GM23338 (cell line): Measurements from ENCODE around the gene KIFAP3. TPM values are rescaled to one million over a fixed set of nuclear protein-coding genes. Genes with fewer than 3 reads are reported as not detected.

Source experiments
- ATAC-seq: fragments of 200-7000 bp; cut with Tn5 transposase; 3 replicates; pipeline ENCODE4 v1.9.1; 2020
- DNase-seq: peaks from one replicate; pipeline ENCODE4 v3.0.0-alpha.2; 2015; ENCODE audit warnings: low spot score
- H2AFZ ChIP-seq: fragments of 200-600 bp; sonication (generic); 2 replicates; pipeline ENCODE4 v1.8.0; 2016; ENCODE audit warnings: antibody characterized with exemption, mild to moderate bottlenecking, moderate library complexity
- H3F3A ChIP-seq: fragments of 200-600 bp; sonication (generic); replicated peaks from 2 replicates; pipeline ENCODE4 v1.8.0; 2017; ENCODE audit warnings: antibody characterized with exemption, mixed run types, low read depth
- H3K27ac ChIP-seq: fragments of 200-600 bp; sonication (generic); 2 replicates; pipeline ENCODE4 v1.6.1; 2016; ENCODE audit warnings: low read depth
- H3K27me3 ChIP-seq: fragments of 200-600 bp; sonication (generic); 2 replicates; pipeline ENCODE4 v1.8.0; 2016; ENCODE audit warnings: mild to moderate bottlenecking, mixed run types, moderate library complexity; ENCODE audit not compliant: insufficient read depth
- H3K36me3 ChIP-seq: fragments of 200-600 bp; sonication (generic); 2 replicates; pipeline ENCODE4 v1.8.0; 2016; ENCODE audit warnings: mild to moderate bottlenecking; ENCODE audit not compliant: insufficient read depth
- H3K4me1 ChIP-seq: fragments of 200-600 bp; sonication (generic); 2 replicates; pipeline ENCODE4 v1.8.0; 2016; ENCODE audit warnings: mild to moderate bottlenecking, moderate library complexity; ENCODE audit not compliant: insufficient read depth
- H3K4me2 ChIP-seq: fragments of 200-600 bp; sonication (generic); 2 replicates; pipeline ENCODE4 v1.7.1; 2017; ENCODE audit warnings: mixed run types
- H3K4me3 ChIP-seq: fragments of 200-600 bp; sonication (generic); 2 replicates; pipeline ENCODE4 v1.6.1; 2016; ENCODE audit warnings: mixed run types
- H3K79me2 ChIP-seq: fragments of 200-600 bp; sonication (generic); replicated peaks from 2 replicates; pipeline ENCODE4 v1.8.0; 2017; ENCODE audit warnings: mild to moderate bottlenecking; ENCODE audit not compliant: insufficient read depth
- H3K9me2 ChIP-seq: fragments of 200-600 bp; sonication (generic); 2 replicates; pipeline ENCODE4 v1.8.0; 2017; ENCODE audit not compliant: insufficient read depth
- H4K20me1 ChIP-seq: fragments of 200-600 bp; sonication (generic); replicated peaks from 2 replicates; pipeline ENCODE4 v1.8.0; 2017; ENCODE audit warnings: mild to moderate bottlenecking; ENCODE audit not compliant: insufficient read depth
- H3K27ac Mint-ChIP-seq: 2 replicates; pipeline ENCODE4 v1.8.0; 2020; ENCODE audit warnings: inconsistent platforms, mild to moderate bottlenecking, moderate library complexity, mixed read lengths
- H3K27me3 Mint-ChIP-seq: 3 replicates; pipeline ENCODE4 v1.8.0; 2022; ENCODE audit warnings: low read depth, mild to moderate bottlenecking, moderate library complexity, mixed read lengths, inconsistent platforms; ENCODE audit not compliant: insufficient read depth, poor library complexity
- H3K36me3 Mint-ChIP-seq: 3 replicates; pipeline ENCODE4 v1.8.0; 2021; ENCODE audit warnings: low read depth, mild to moderate bottlenecking, inconsistent platforms, moderate library complexity, mixed read lengths
- H3K4me1 Mint-ChIP-seq: 3 replicates; pipeline ENCODE4 v1.8.0; 2020; ENCODE audit warnings: mild to moderate bottlenecking, inconsistent platforms, mixed read lengths
- H3K4me3 Mint-ChIP-seq: 3 replicates; pipeline ENCODE4 v1.8.0; 2021; ENCODE audit warnings: moderate library complexity, mild to moderate bottlenecking, inconsistent platforms, mixed read lengths
- H3K9me3 Mint-ChIP-seq: 3 replicates; pipeline ENCODE4 v1.8.0; 2020; ENCODE audit warnings: moderate library complexity, mild to moderate bottlenecking, inconsistent platforms, mixed read lengths
- CREB1 ChIP-seq: fragments of 250-450 bp; sonication (Bioruptor Pico); IDR thresholded peaks from 2 replicates; pipeline ENCODE4 v1.5.0; 2020; ENCODE audit warnings: low read depth, mild to moderate bottlenecking, moderate library complexity
- CTCF ChIP-seq, 2 experiments: fragments of 200-600 bp in 1 of 2; sonication (generic) in 1 of 2; conservative IDR thresholded peaks; 2 replicates each; pipeline versions ENCODE4 v1.5.1 to v1.6.1; 2016 to 2017; ENCODE audit warnings: antibody characterized with exemption in 2 of 2, low read depth in 2 of 2, mild to moderate bottlenecking in 2 of 2, moderate library complexity in 1 of 2
- EZH2 ChIP-seq: fragments of 200-600 bp; sonication (generic); IDR thresholded peaks from one replicate; pipeline ENCODE4 v1.8.0; 2017; ENCODE audit warnings: antibody characterized with exemption, mild to moderate bottlenecking, low read depth; ENCODE audit not compliant: unreplicated experiment
- EZH2phosphoT487 ChIP-seq: fragments of 200-600 bp; sonication (generic); IDR thresholded peaks from one replicate; pipeline ENCODE4 v1.8.1; 2018; ENCODE audit warnings: antibody characterized with exemption; ENCODE audit not compliant: unreplicated experiment
- JUNB ChIP-seq: IDR thresholded peaks from one replicate; pipeline ENCODE4 v1.6.1; 2016; ENCODE audit warnings: antibody characterized with exemption; ENCODE audit not compliant: unreplicated experiment
- NANOG ChIP-seq: IDR thresholded peaks from 2 replicates; pipeline ENCODE4 v1.6.1; 2016; ENCODE audit warnings: antibody characterized with exemption, borderline replicate concordance
- POLR2AphosphoS5 ChIP-seq: IDR thresholded peaks from 2 replicates; pipeline ENCODE4 v1.6.1; 2016; ENCODE audit warnings: antibody characterized with exemption, low read depth
- STAT1 ChIP-seq: IDR thresholded peaks from one replicate; pipeline ENCODE4 v1.6.1; 2016; ENCODE audit warnings: antibody characterized with exemption; ENCODE audit not compliant: unreplicated experiment
- ZNF114 ChIP-seq: fragments of 250-450 bp; sonication (Bioruptor Pico); IDR thresholded peaks from 2 replicates; pipeline ENCODE4 v1.5.0; 2020; ENCODE audit warnings: mild to moderate bottlenecking, moderate library complexity
- ZNF331 ChIP-seq: fragments of 250-450 bp; sonication (Bioruptor Pico); IDR thresholded peaks from 2 replicates; pipeline ENCODE4 v1.5.0; 2020; ENCODE audit warnings: low read depth, mild to moderate bottlenecking, moderate library complexity
- polyA plus RNA-seq: library from polyadenylated mRNA; unstranded; fragments of >200 nt; fragmentation: Nextera tagmentation; extraction: Ambion mirVana; gene quantifications from 2 replicates; pipeline ENCODE4 v1.2.1, GENCODE V29; 2016
- total RNA-seq: library from RNA; depleted of rRNA; stranded (reverse); fragments of >200 nt; shearing (Covaris generic); gene quantifications from 2 replicates; pipeline ENCODE4 v1.2.3, GENCODE V29; 2014
- TF ChIP-seq, protein P1 (sequence below): IDR thresholded peaks from 2 replicates; pipeline ENCODE4 v1.6.1; 2016; ENCODE audit warnings: antibody characterized with exemption
- TF ChIP-seq, protein P2 (sequence below): IDR thresholded peaks from one replicate; pipeline ENCODE4 v1.6.1; 2018; ENCODE audit warnings: antibody characterized with exemption; ENCODE audit not compliant: unreplicated experiment

KIFAP3 gene
- total and polyA plus RNA-seq, 2 experiments from 2014 or later, result 2.7 to 3.1 TPM

DNA sequence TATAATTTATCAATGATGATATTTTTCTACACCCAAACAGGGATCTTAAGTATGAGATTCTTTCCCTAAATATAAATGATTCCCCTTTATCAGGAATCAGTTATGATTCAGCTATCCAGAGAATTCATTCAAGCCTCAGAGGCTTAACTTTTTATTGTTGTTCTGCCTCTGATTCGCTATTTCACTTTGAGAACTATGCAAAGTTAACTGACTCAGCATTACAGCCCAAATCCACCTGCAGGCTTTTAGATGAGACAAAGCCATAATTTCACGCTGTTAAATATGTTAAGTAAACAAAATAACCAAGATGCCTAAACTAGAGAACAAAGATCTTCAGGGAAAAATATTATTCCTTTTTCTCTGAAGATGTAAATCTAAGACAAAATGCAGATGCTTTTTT, 189.3 kb downstream of the KIFAP3 start:
- Mint-ChIP-seq H3K4me3 (no peak overlapping the region), H3K36me3 (peaks cover 26% of the 10 kb centered on the region), H3K9me3 (no peaks in the 10 kb centered on the region), H3K4me1 (no peaks in the 10 kb centered on the region; the same call in 2 of the 3 replicates), H3K27ac (no peak overlapping the region), H3K27me3 (peaks cover 1% of the 10 kb centered on the region)
- DNase-seq (no peak), ATAC-seq (no peak)
- TF ChIP-seq NANOG, result no peak
- peaks cover 12% of the 10 kb centered on the region; the same call in 1 of the 2 replicates for H3K79me2 ChIP-seq
- no peak overlapping the region for H3K27ac ChIP-seq
- H3K9me2 ChIP-seq, result no peaks in the 10 kb centered on the region
- no peaks in the 10 kb centered on the region for H3F3A ChIP-seq
- H3K4me3 ChIP-seq, result no peak overlapping the region
- H3K4me2 ChIP-seq, result no peak overlapping the region
- no peak overlapping the region for H2AFZ ChIP-seq
- H3K27me3 ChIP-seq, result no peaks in the 10 kb centered on the region
- no peaks in the 10 kb centered on the region for H3K4me1 ChIP-seq
- 0 out of 2 replicates have a peak, but pooled peaks cover 3% of the 10 kb centered on the region for H4K20me1 ChIP-seq
- no peaks in the 10 kb centered on the region for H3K36me3 ChIP-seq

DNA sequence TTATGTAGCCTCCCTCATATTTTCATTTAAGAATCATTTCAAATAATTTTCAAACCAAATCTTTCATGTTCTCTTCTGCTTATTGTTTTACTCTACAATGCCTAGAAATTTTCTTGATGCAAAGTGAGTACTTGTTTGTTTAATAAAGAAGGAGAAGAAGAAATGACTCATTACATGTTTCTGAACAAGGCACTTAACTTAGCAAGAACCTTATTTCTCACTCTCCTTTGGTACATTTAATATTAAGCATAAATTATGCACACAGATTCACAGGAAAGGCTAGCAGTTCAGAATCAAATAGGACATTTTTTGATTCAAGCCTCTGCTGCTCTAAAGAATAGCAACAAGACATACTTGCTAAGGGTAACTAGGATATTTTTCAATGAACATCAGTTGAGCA, 189.9 kb downstream of the KIFAP3 start:
- no peaks in the 10 kb centered on the region for H3K36me3 ChIP-seq
- no peak overlapping the region for H3K4me3 ChIP-seq
- ATAC-seq (no peak), DNase-seq (no peak)
- Mint-ChIP-seq H3K4me3 (no peak overlapping the region), H3K27me3 (peaks cover 1% of the 10 kb centered on the region), H3K4me1 (no peaks in the 10 kb centered on the region; the same call in 2 of the 3 replicates), H3K27ac (no peak overlapping the region), H3K36me3 (peaks cover 26% of the 10 kb centered on the region), H3K9me3 (no peaks in the 10 kb centered on the region)
- H3F3A ChIP-seq, result no peaks in the 10 kb centered on the region
- H4K20me1 ChIP-seq, result 0 out of 2 replicates have a peak, but pooled peaks cover 3% of the 10 kb centered on the region
- no peaks in the 10 kb centered on the region for H3K9me2 ChIP-seq
- H2AFZ ChIP-seq, result no peak overlapping the region
- no peaks in the 10 kb centered on the region for H3K4me1 ChIP-seq
- H3K79me2 ChIP-seq, result peaks cover 9% of the 10 kb centered on the region; the same call in 1 of the 2 replicates
- no peak overlapping the region for H3K27ac ChIP-seq
- H3K27me3 ChIP-seq, result no peaks in the 10 kb centered on the region
- no peak overlapping the region for H3K4me2 ChIP-seq
- TF ChIP-seq STAT1 (no peak), EZH2phosphoT487 (no peak), POLR2AphosphoS5 (no peak), ZNF331 (no peak), CTCF (conservative IDR thresholded peaks at IDR 0.05; ENCODE audit: low read depth in 2 of 2) (no peak), NANOG (no peak), EZH2 (no peak), ZNF114 (CRISPR knock-in tag) (no peak), JUNB (no peak), CREB1 (no peak)
- TF ChIP-seq, protein P1, sequence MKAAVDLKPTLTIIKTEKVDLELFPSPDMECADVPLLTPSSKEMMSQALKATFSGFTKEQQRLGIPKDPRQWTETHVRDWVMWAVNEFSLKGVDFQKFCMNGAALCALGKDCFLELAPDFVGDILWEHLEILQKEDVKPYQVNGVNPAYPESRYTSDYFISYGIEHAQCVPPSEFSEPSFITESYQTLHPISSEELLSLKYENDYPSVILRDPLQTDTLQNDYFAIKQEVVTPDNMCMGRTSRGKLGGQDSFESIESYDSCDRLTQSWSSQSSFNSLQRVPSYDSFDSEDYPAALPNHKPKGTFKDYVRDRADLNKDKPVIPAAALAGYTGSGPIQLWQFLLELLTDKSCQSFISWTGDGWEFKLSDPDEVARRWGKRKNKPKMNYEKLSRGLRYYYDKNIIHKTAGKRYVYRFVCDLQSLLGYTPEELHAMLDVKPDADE, result no peak
- TF ChIP-seq, protein P2, sequence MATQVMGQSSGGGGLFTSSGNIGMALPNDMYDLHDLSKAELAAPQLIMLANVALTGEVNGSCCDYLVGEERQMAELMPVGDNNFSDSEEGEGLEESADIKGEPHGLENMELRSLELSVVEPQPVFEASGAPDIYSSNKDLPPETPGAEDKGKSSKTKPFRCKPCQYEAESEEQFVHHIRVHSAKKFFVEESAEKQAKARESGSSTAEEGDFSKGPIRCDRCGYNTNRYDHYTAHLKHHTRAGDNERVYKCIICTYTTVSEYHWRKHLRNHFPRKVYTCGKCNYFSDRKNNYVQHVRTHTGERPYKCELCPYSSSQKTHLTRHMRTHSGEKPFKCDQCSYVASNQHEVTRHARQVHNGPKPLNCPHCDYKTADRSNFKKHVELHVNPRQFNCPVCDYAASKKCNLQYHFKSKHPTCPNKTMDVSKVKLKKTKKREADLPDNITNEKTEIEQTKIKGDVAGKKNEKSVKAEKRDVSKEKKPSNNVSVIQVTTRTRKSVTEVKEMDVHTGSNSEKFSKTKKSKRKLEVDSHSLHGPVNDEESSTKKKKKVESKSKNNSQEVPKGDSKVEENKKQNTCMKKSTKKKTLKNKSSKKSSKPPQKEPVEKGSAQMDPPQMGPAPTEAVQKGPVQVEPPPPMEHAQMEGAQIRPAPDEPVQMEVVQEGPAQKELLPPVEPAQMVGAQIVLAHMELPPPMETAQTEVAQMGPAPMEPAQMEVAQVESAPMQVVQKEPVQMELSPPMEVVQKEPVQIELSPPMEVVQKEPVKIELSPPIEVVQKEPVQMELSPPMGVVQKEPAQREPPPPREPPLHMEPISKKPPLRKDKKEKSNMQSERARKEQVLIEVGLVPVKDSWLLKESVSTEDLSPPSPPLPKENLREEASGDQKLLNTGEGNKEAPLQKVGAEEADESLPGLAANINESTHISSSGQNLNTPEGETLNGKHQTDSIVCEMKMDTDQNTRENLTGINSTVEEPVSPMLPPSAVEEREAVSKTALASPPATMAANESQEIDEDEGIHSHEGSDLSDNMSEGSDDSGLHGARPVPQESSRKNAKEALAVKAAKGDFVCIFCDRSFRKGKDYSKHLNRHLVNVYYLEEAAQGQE, result no peak
